HEK293 (cell line): ENCODE data around the gene SLC12A2.

ENCODE experiments used
- AEBP2 ChIP-seq: fragments of 450-650 bp; formaldehyde crosslinking; IDR thresholded peaks from 2 replicates; pipeline ENCODE4 v1.5.1; 2016; ENCODE audit warnings: missing biosample characterization, missing genetic modification characterization, borderline replicate concordance
- HOXC10 ChIP-seq: sonication (generic); formaldehyde crosslinking; IDR thresholded peaks from 2 replicates; pipeline ENCODE4 v1.8.1; 2023; ENCODE audit warnings: mild to moderate bottlenecking, missing genetic modification reagents
- PATZ1 ChIP-seq: fragments of 450-650 bp; formaldehyde crosslinking; IDR thresholded peaks from 2 replicates; pipeline ENCODE4 v1.5.1; 2016; ENCODE audit warnings: missing biosample characterization, missing genetic modification characterization
- PRDM1 ChIP-seq: fragments of 450-650 bp; formaldehyde crosslinking; IDR thresholded peaks from 2 replicates; pipeline ENCODE4; 2016; ENCODE audit warnings: missing biosample characterization, missing genetic modification characterization
- SCRT1 ChIP-seq: fragments of 450-650 bp; formaldehyde crosslinking; IDR thresholded peaks from 2 replicates; pipeline ENCODE4 v1.5.1; 2016; ENCODE audit warnings: missing biosample characterization, missing genetic modification characterization, borderline replicate concordance
- SCRT2 ChIP-seq: fragments of 450-650 bp; formaldehyde crosslinking; IDR thresholded peaks from 2 replicates; pipeline ENCODE4 v1.5.1; 2016; ENCODE audit warnings: missing biosample characterization, missing genetic modification characterization
- ZBTB17 ChIP-seq: fragments of 450-650 bp; formaldehyde crosslinking; IDR thresholded peaks from 2 replicates; pipeline ENCODE4 v1.5.1; 2016; ENCODE audit warnings: missing biosample characterization, missing genetic modification characterization
- ZNF138 ChIP-seq: fragments of 450-650 bp; formaldehyde crosslinking; IDR thresholded peaks from 2 replicates; pipeline ENCODE4 v1.5.1; 2016; ENCODE audit warnings: missing biosample characterization, missing genetic modification characterization, borderline replicate concordance
- ZNF221 ChIP-seq: fragments of 450-650 bp; formaldehyde crosslinking; IDR thresholded peaks from 2 replicates; pipeline ENCODE4 v1.5.1; 2017; ENCODE audit warnings: missing biosample characterization, missing genetic modification characterization, borderline replicate concordance
- ZNF394 ChIP-seq: fragments of 450-650 bp; formaldehyde crosslinking; IDR thresholded peaks from 2 replicates; pipeline ENCODE4 v1.5.1; 2016; ENCODE audit warnings: missing biosample characterization, missing genetic modification characterization, mild to moderate bottlenecking, moderate library complexity, borderline replicate concordance
- ZNF558 ChIP-seq: fragments of 450-650 bp; formaldehyde crosslinking; IDR thresholded peaks from 2 replicates; pipeline ENCODE4 v1.5.1; 2016; ENCODE audit warnings: missing biosample characterization, missing genetic modification characterization
- ZNF621 ChIP-seq: fragments of 450-650 bp; formaldehyde crosslinking; IDR thresholded peaks from 2 replicates; pipeline ENCODE4 v1.5.1; 2017; ENCODE audit warnings: missing biosample characterization, missing genetic modification characterization
- ZNF623 ChIP-seq: fragments of 450-650 bp; formaldehyde crosslinking; IDR thresholded peaks from 2 replicates; pipeline ENCODE4 v1.5.1; 2016; ENCODE audit warnings: missing biosample characterization, missing genetic modification characterization
- ZNF624 ChIP-seq: fragments of 450-650 bp; formaldehyde crosslinking; IDR thresholded peaks from 2 replicates; pipeline ENCODE4 v1.5.1; 2017; ENCODE audit warnings: missing biosample characterization, missing genetic modification characterization
- TF ChIP-seq, protein P1 (sequence below): fragments of 450-650 bp; formaldehyde crosslinking; IDR thresholded peaks from 2 replicates; pipeline ENCODE4 v1.5.1; 2016; ENCODE audit warnings: missing biosample characterization, missing genetic modification characterization
- TF ChIP-seq, protein P2 (sequence below): fragments of 450-650 bp; formaldehyde crosslinking; IDR thresholded peaks from 2 replicates; pipeline ENCODE4 v1.5.0; 2017; ENCODE audit warnings: missing biosample characterization, missing genetic modification characterization, borderline replicate concordance
- TF ChIP-seq, protein P3 (sequence below): fragments of 450-650 bp; formaldehyde crosslinking; conservative IDR thresholded peaks from 2 replicates; pipeline ENCODE4 v1.5.1; 2016; ENCODE audit warnings: low read depth, missing biosample characterization, missing genetic modification characterization
- TF ChIP-seq, protein P4 (sequence below): fragments of 450-650 bp; formaldehyde crosslinking; IDR thresholded peaks from 2 replicates; pipeline ENCODE4 v1.5.1; 2016; ENCODE audit warnings: missing biosample characterization, missing genetic modification characterization
- TF ChIP-seq, protein P5 (sequence below): fragments of 450-650 bp; formaldehyde crosslinking; IDR thresholded peaks from 2 replicates; pipeline ENCODE4 v1.5.1; 2016; ENCODE audit warnings: missing biosample characterization, missing genetic modification characterization
- TF ChIP-seq, protein P6 (sequence below): fragments of 450-650 bp; formaldehyde crosslinking; IDR thresholded peaks from 2 replicates; pipeline ENCODE4 v1.5.1; 2016; ENCODE audit warnings: missing biosample characterization, missing genetic modification characterization

The SLC12A2 gene

DNA sequence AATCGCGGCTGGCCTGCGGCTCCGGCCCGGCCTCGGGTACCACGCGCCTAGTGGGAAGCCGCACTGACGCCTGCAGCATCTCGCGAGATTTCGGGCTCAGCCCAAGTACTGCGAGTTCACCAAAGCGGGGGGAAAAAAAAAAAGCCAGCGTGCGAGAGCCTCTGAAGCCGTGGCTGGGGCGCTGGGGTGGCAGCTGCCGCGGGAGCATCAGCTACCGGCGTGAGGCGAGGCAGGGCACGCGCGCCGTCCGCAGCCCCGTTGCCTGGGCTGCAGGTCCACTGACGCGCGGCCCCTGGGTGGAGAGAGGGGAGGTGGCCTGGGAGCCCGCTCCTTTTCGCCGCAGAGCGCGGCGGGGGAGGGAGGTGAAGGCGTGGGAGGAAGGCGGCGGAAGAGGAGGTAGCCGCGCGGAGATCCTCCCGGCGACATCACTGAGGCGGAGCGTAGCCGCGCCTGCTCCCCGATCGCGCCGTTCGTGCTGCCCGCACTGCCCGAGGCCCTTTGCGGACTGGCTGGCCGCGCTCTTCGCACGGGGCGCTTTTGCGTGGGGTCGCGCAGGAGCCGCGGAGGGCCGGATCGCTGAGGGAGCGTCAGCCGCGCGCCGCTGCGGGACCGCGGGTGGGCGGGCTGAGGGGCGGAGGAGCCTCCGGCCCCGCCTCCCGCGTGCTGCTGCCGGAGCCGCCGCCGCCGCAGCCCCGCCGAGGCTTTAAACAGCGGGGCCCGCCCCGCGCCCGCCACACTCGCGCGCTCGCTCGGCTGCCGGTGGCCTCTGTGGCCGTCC, at the start of gene SLC12A2 (continued):
- TF ChIP-seq, protein P1, sequence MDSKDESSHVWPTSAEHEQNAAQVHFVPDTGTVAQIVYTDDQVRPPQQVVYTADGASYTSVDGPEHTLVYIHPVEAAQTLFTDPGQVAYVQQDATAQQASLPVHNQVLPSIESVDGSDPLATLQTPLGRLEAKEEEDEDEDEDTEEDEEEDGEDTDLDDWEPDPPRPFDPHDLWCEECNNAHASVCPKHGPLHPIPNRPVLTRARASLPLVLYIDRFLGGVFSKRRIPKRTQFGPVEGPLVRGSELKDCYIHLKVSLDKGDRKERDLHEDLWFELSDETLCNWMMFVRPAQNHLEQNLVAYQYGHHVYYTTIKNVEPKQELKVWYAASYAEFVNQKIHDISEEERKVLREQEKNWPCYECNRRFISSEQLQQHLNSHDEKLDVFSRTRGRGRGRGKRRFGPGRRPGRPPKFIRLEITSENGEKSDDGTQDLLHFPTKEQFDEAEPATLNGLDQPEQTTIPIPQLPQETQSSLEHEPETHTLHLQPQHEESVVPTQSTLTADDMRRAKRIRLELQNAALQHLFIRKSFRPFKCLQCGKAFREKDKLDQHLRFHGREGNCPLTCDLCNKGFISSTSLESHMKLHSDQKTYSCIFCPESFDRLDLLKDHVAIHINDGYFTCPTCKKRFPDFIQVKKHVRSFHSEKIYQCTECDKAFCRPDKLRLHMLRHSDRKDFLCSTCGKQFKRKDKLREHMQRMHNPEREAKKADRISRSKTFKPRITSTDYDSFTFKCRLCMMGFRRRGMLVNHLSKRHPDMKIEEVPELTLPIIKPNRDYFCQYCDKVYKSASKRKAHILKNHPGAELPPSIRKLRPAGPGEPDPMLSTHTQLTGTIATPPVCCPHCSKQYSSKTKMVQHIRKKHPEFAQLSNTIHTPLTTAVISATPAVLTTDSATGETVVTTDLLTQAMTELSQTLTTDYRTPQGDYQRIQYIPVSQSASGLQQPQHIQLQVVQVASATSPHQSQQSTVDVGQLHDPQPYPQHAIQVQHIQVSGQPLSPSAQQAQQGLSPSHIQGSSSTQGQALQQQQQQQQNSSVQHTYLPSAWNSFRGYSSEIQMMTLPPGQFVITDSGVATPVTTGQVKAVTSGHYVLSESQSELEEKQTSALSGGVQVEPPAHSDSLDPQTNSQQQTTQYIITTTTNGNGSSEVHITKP, result peak; percentile 100
- TF ChIP-seq AEBP2 (tag by site-specific recombination) (no peak), SCRT1 (no peak), ZBTB17 (tag by site-specific recombination) (peak; percentile 86), ZNF558 (no peak), ZNF394 (tag by site-specific recombination) (peak; percentile 74), ZNF221 (tag by site-specific recombination) (no peak), ZNF623 (peak; percentile 11; the same call in 1 of the 2 replicates), ZNF621 (tag by site-specific recombination) (no peak), ZNF624 (tag by site-specific recombination) (no peak), PRDM1 (tag by site-specific recombination) (no peak), HOXC10 (no peak), ZNF138 (tag by site-specific recombination) (peak; percentile 37; the same call in 1 of the 2 replicates), SCRT2 (tag by site-specific recombination) (no peak), PATZ1 (tag by site-specific recombination) (peak; percentile 99)
- TF ChIP-seq, protein P2, sequence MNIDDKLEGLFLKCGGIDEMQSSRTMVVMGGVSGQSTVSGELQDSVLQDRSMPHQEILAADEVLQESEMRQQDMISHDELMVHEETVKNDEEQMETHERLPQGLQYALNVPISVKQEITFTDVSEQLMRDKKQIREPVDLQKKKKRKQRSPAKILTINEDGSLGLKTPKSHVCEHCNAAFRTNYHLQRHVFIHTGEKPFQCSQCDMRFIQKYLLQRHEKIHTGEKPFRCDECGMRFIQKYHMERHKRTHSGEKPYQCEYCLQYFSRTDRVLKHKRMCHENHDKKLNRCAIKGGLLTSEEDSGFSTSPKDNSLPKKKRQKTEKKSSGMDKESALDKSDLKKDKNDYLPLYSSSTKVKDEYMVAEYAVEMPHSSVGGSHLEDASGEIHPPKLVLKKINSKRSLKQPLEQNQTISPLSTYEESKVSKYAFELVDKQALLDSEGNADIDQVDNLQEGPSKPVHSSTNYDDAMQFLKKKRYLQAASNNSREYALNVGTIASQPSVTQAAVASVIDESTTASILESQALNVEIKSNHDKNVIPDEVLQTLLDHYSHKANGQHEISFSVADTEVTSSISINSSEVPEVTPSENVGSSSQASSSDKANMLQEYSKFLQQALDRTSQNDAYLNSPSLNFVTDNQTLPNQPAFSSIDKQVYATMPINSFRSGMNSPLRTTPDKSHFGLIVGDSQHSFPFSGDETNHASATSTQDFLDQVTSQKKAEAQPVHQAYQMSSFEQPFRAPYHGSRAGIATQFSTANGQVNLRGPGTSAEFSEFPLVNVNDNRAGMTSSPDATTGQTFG (tag by site-specific recombination), result no peak
- TF ChIP-seq, protein P3, sequence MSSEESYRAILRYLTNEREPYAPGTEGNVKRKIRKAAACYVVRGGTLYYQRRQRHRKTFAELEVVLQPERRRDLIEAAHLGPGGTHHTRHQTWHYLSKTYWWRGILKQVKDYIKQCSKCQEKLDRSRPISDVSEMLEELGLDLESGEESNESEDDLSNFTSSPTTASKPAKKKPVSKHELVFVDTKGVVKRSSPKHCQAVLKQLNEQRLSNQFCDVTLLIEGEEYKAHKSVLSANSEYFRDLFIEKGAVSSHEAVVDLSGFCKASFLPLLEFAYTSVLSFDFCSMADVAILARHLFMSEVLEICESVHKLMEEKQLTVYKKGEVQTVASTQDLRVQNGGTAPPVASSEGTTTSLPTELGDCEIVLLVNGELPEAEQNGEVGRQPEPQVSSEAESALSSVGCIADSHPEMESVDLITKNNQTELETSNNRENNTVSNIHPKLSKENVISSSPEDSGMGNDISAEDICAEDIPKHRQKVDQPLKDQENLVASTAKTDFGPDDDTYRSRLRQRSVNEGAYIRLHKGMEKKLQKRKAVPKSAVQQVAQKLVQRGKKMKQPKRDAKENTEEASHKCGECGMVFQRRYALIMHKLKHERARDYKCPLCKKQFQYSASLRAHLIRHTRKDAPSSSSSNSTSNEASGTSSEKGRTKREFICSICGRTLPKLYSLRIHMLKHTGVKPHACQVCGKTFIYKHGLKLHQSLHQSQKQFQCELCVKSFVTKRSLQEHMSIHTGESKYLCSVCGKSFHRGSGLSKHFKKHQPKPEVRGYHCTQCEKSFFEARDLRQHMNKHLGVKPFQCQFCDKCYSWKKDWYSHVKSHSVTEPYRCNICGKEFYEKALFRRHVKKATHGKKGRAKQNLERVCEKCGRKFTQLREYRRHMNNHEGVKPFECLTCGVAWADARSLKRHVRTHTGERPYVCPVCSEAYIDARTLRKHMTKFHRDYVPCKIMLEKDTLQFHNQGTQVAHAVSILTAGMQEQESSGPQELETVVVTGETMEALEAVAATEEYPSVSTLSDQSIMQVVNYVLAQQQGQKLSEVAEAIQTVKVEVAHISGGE (tag by site-specific recombination), result peak; percentile 89
- TF ChIP-seq, protein P4, sequence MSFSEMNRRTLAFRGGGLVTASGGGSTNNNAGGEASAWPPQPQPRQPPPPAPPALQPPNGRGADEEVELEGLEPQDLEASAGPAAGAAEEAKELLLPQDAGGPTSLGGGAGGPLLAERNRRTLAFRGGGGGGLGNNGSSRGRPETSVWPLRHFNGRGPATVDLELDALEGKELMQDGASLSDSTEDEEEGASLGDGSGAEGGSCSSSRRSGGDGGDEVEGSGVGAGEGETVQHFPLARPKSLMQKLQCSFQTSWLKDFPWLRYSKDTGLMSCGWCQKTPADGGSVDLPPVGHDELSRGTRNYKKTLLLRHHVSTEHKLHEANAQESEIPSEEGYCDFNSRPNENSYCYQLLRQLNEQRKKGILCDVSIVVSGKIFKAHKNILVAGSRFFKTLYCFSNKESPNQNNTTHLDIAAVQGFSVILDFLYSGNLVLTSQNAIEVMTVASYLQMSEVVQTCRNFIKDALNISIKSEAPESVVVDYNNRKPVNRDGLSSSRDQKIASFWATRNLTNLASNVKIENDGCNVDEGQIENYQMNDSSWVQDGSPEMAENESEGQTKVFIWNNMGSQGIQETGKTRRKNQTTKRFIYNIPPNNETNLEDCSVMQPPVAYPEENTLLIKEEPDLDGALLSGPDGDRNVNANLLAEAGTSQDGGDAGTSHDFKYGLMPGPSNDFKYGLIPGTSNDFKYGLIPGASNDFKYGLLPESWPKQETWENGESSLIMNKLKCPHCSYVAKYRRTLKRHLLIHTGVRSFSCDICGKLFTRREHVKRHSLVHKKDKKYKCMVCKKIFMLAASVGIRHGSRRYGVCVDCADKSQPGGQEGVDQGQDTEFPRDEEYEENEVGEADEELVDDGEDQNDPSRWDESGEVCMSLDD, result peak; percentile 87
- TF ChIP-seq, protein P5, sequence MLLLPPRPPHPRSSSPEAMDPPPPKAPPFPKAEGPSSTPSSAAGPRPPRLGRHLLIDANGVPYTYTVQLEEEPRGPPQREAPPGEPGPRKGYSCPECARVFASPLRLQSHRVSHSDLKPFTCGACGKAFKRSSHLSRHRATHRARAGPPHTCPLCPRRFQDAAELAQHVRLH (tag by site-specific recombination), result peak; percentile 74; the same call in 1 of the 2 replicates
- TF ChIP-seq, protein P6, sequence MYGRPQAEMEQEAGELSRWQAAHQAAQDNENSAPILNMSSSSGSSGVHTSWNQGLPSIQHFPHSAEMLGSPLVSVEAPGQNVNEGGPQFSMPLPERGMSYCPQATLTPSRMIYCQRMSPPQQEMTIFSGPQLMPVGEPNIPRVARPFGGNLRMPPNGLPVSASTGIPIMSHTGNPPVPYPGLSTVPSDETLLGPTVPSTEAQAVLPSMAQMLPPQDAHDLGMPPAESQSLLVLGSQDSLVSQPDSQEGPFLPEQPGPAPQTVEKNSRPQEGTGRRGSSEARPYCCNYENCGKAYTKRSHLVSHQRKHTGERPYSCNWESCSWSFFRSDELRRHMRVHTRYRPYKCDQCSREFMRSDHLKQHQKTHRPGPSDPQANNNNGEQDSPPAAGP (tag by site-specific recombination), result peak; percentile 88
